HG03354 (cell line): Measurements from ENCODE around the gene TMEM14A.
"Not testable (repeated sequence)": the region's sequence is repeated elsewhere in the genome, so short reads cannot be mapped to it uniquely, and the experiment has no call there.

Experiments
- ATAC-seq: cut with Tn5 transposase; IDR thresholded peaks from one replicate; pipeline ENCODE4 v1.9.1; 2021; ENCODE audit warnings: mild to moderate bottlenecking; ENCODE audit not compliant: unreplicated experiment, poor library complexity, severe bottlenecking

TMEM14A gene

GRCh38 chr6:52654592-52654991, 16.3 kb upstream of the TMEM14A start:
- no peak for ATAC-seq

DNA sequence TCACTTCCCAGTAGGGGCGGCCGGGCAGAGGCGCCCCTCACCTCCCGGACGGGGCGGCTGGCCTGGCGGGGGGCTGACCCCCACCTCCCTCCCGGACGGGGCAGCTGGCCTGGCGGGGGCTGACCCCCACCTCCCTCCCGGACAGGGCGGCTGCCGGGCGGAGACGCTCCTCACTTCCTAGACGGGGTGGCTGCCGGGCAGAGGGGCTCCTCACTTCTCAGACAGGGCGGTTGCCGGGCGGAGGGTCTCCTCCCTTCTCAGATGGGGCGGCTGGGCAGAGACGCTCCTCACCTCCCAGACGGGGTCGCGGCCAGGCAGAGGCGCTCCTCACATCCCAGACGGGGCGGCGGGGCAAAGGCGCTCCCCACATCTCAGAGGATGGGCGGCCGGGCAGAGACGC, 15.0 kb upstream of the TMEM14A start:
- ATAC-seq, result not testable (repeated sequence)

DNA sequence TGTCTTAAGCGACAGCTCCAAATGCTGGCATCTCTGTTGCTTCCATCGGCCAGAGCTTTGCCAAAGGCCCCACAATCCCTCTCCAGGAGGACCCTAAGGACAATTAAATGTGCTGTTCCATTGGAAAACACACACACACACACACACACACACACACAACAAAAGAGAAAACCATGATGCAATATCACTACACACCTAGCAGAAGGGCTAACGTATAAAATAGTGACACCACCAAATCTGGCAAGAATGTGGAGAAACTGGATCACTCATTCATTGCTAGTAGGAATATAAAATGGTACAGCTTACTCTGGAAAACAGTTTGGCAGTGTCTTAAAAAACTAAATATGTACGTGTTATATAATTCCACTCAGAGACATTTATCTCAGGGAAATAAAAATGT, 13.0 kb upstream of the TMEM14A start:
- ATAC-seq, result no peak

GRCh38 chr6:52661551-52661950, 9.4 kb upstream of the TMEM14A start:
- no peak for ATAC-seq

DNA sequence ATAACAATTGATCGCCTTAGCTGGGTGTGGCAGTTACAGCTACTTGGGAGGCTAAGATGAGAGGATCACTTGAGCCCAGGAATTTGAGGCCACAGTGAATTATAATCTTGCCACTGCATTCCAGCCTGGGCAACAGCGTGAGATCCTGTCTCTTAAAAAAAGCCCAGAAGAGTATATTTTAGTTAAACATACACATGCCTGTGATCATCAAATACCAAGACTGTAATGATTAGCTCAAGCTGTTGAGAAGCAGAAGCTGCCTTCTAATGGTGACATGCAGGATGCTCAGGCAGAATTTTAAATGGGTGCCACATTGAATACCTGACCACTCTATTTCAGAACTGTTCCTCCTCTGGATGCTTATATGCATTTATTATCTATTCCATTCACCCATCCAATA, 8.9 kb upstream of the TMEM14A start:
- ATAC-seq, result no peak

GRCh38 chr6:52663120-52663935, 7.6 kb upstream of the TMEM14A start:
- ATAC-seq, result peak; percentile 52

DNA sequence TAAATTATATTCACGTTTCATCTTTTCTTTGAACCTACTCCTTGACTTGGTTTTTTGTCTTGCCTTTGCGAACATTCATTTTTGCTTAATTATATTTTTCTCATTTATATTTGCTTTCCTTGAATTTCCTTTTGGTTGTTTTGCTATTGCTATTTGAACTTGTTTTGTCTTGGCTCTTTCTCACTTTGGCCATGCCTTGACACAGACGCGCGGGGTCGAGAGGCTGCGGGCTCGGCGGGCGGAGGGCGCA, 7.1 kb upstream of the TMEM14A start:
- ATAC-seq, result no peak

DNA sequence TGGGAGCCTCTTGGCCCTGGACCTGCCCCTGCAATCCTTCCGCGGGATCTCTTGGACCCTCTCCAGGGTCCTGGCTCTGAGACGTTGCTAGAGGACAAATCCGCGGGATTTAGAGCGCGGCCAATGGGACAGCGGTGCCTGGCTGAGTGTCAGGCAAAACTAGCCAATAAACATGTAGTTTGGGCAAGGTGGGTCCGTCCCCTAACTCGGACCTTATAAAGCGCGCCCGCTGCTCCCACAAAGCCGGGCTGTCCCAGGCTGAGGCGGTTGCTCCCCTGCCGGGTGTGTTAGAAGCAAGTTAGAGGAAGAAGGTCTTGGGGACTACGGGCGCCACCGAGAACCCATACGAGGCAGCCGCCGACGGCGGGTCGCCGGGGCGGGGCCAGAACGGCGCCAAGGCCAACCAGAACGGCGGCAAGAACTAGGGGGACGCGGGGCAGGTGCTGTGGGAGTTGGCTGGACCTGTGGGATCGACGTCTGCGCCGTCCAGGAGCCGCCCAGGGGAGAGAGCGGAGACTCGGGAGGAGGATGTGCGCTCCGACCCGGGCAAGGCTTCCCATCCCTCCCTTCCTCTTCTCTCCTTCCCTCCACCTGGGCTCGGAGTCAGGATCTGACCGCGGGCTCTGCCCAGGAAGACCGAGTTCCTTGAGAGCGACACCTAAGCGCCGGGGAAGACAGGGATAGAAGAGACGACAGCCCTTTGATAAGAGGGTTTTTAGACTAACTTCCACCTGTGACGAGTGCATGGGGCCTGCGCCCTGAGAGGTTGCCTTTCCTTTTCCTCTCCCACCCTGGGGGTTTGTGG, 6.5 kb upstream of the TMEM14A start:
- peak; percentile 93 for ATAC-seq

- no peak for ATAC-seq
Measured at GRCh38 chr6:52664991-52665686, 5.8 kb upstream of the TMEM14A start.

- no peak for ATAC-seq
Measured at GRCh38 chr6:52666071-52666470, 4.8 kb upstream of the TMEM14A start.

GRCh38 chr6:52666523-52666922, 4.4 kb upstream of the TMEM14A start:
- ATAC-seq, result no peak

GRCh38 chr6:52667572-52667971, 3.3 kb upstream of the TMEM14A start:
- ATAC-seq, result no peak

GRCh38 chr6:52671676-52672075, 763 bp downstream of the TMEM14A start:
- ATAC-seq, result no peak

DNA sequence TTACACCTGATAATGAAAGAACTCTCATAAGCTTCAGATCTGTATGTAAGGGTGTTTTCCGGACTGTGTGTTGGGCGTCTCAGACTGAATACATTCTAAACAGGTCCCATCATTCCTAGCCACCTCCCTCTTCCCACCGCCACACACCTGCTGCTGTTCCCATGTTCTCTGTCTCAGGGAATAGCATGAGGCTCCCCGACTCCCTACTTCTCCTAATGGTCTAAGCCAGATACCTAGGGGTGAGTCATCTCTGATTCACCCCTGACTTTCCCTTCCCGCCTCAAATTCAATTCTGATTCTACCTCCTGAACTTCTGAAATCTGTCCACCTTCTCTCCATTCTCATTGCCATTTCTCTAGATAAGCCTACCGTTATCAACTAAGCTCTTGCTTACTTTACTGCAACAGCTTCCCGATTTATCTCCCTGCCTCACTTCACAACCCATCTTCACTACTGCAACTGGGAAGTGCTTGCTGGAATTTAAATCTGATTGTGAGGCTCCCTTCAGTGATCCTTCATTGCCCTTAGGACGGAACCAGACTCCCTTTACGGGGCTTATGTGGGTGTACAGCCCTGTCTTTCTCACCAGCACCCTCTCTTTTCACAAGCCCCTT, 1.6 kb downstream of the TMEM14A start:
- ATAC-seq, result no peak

GRCh38 chr6:52674666-52675065, 3.8 kb downstream of the TMEM14A start:
- no peak for ATAC-seq

GRCh38 chr6:52675372-52675771, 4.5 kb downstream of the TMEM14A start:
- no peak for ATAC-seq

DNA sequence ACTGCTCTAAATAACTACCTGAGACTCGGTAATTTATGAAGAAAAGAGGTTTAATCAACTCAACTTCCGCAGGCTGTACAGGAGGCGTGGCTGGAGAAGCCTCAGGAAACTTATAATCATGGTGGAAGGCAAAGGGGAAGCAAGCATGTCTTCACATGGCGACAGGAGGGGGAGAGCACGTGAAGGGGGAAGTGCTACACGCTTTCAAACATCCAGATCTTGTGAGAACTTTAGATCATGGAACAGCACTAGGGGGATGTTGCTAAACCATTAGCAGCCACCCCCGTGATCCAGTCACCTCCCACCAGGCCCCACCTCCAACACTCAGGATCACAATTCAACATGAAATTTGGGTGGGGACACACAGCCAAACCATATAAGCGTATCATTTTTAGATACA, 5.7 kb downstream of the TMEM14A start:
- not testable (repeated sequence) for ATAC-seq

- ATAC-seq, result no peak
Measured at GRCh38 chr6:52681416-52681815, 10.5 kb downstream of the TMEM14A start.

DNA sequence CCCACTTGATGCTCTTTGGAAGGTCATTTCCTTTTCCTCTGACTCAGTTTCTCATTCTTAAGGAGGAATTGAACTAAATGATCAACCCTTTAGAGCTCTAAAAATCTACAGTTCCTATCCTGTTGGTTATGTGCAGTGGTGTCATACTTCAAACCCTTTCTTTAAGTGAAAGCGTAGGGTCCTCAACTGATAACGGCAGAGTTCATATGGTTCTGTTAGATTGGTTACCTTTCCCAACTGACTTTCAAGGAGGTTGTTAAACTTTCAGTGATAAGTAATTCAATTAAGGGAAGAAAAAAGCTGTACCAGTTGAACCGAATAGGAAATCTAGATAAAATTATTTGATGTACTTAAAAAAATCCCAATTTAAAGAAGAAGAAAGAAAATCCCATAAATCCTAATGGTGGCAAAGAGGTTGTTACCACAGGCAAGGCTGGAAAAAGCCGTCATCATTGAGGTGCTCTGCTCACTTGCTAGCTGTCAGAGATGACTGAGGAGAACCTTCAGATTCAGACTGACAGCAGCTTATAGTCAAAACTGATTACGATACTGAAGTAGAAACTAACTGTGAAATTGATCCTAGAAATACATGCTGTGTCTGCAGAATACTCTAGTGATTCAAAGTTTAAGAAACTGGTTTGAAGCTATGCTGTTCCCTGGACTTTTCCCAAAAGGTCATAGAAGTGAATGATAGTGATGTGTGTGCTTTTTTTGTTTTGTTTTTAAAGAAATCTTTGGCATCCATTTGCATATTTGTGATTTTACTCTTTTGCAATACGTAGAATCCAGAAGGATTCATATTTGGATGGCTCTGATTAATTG, 16.2 kb downstream of the TMEM14A start:
- no peak for ATAC-seq

DNA sequence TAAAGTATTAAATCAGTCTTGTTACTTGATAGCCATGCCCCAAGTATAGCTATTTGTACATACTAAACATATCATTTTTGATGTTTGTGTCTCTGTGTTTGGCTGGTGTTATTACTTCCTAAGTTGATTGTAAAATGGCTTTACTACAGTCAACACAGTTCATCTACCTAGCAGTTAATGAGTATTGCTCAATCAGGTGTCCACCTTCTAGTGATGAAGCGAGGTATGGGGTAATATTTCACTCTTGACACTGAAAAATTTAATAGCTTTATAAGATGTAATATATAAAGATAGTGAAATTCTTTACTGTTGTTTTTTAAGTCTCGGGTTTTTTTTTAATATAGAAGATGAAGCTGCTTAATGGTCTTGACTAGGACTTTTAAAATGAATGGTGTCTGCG, 18.9 kb downstream of the TMEM14A start:
- no peak for ATAC-seq
